ENCODE results near the gene ST8SIA6. TPM values are rescaled to one million over a fixed set of nuclear protein-coding genes. Genes with fewer than 3 reads are reported as not detected.

Gene ST8SIA6
- total and polyA plus RNA-seq, 9 of the 15 experiments (the other 6 are each of a cell fraction or from before 2014, with no cell fraction given) = 0.69 to 6.7 (median 5.0) TPM

- no peak for TF ChIP-seq KDM4B (IDR thresholded peaks at IDR 0.05; ENCODE audit: borderline replicate concordance in 2 of 2, low read depth in 1 of 2)
- TF ChIP-seq, protein P1, sequence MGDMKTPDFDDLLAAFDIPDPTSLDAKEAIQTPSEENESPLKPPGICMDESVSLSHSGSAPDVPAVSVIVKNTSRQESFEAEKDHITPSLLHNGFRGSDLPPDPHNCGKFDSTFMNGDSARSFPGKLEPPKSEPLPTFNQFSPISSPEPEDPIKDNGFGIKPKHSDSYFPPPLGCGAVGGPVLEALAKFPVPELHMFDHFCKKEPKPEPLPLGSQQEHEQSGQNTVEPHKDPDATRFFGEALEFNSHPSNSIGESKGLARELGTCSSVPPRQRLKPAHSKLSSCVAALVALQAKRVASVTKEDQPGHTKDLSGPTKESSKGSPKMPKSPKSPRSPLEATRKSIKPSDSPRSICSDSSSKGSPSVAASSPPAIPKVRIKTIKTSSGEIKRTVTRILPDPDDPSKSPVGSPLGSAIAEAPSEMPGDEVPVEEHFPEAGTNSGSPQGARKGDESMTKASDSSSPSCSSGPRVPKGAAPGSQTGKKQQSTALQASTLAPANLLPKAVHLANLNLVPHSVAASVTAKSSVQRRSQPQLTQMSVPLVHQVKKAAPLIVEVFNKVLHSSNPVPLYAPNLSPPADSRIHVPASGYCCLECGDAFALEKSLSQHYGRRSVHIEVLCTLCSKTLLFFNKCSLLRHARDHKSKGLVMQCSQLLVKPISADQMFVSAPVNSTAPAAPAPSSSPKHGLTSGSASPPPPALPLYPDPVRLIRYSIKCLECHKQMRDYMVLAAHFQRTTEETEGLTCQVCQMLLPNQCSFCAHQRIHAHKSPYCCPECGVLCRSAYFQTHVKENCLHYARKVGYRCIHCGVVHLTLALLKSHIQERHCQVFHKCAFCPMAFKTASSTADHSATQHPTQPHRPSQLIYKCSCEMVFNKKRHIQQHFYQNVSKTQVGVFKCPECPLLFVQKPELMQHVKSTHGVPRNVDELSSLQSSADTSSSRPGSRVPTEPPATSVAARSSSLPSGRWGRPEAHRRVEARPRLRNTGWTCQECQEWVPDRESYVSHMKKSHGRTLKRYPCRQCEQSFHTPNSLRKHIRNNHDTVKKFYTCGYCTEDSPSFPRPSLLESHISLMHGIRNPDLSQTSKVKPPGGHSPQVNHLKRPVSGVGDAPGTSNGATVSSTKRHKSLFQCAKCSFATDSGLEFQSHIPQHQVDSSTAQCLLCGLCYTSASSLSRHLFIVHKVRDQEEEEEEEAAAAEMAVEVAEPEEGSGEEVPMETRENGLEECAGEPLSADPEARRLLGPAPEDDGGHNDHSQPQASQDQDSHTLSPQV (IDR thresholded peaks at IDR 0.05) = peak; percentile 62
- TF ChIP-seq RAD21 (CRISPR knock-in tag; conservative IDR thresholded peaks at IDR 0.05 in 1 of 2, IDR thresholded peaks at IDR 0.05 in 1 of 2) = peak; percentile 63 to 79
- no peak for TF ChIP-seq SRF (CRISPR knock-in tag; IDR thresholded peaks at IDR 0.05)
- no peak for TF ChIP-seq ZNF586 (CRISPR knock-in tag; conservative IDR thresholded peaks at IDR 0.05)
- TF ChIP-seq CBX8 (IDR thresholded peaks at IDR 0.05; ENCODE audit: borderline replicate concordance, extremely low read depth, low read depth, low read length, poor library complexity, severe bottlenecking) = no peak
- TF ChIP-seq E2F5 (CRISPR knock-in tag; IDR thresholded peaks at IDR 0.05) = no peak
- TF ChIP-seq, protein P2, sequence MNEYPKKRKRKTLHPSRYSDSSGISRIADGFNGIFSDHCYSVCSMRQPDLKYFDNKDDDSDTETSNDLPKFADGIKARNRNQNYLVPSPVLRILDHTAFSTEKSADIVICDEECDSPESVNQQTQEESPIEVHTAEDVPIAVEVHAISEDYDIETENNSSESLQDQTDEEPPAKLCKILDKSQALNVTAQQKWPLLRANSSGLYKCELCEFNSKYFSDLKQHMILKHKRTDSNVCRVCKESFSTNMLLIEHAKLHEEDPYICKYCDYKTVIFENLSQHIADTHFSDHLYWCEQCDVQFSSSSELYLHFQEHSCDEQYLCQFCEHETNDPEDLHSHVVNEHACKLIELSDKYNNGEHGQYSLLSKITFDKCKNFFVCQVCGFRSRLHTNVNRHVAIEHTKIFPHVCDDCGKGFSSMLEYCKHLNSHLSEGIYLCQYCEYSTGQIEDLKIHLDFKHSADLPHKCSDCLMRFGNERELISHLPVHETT (CRISPR knock-in tag; conservative IDR thresholded peaks at IDR 0.05 in 1 of 2, IDR thresholded peaks at IDR 0.05 in 1 of 2) = no peak
- TF ChIP-seq LEF1 (IDR thresholded peaks at IDR 0.05) = no peak
- TF ChIP-seq ZNF24 (IDR thresholded peaks at IDR 0.05) = no peak
- no peak for TF ChIP-seq FOXA3 (CRISPR knock-in tag; conservative IDR thresholded peaks at IDR 0.05 in 1 of 2, IDR thresholded peaks at IDR 0.05 in 1 of 2)
- TF ChIP-seq CXXC5 (CRISPR knock-in tag; IDR thresholded peaks at IDR 0.05) = peak; percentile 32; the same call in 1 of the 2 replicates
Measured at GRCh38 chr10:17409170-17409733, 45.1 kb downstream of the ST8SIA6 start (continued).

All from K562 (cell line).